ENCODE data around the gene CALML6.

CALML6 gene

DNA sequence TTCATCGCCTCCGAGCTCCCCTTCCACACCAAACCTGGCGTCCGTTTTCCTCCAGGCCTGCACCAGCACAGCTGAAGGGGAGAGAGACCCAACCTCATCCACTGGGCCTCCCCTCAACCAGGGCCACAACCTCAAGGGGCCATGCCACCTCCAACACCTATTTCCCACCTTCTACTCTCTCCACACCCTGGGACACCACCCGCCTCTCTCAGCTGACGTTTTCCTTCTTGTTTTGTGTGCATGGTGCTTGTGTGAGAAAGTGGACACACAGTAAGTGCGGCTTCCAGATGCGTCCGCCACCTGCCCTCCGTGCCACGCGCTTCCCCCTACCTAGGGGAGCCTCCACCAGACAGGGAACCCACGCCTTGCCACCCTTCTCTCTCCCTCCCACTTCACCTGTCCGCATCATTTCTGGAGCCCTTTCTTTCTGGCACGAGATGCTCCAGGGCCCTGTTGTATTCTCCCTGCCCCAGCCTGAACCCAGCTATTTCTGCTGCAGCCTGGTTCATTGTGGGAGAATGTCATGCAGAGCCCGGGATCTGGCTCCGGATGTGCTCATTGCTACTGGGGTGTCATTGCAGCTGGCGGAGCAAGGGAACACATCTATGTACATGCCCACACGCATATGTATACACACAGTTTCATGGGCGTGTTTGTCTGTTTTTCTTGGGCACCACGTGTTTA, 22.8 kb upstream of the CALML6 start:
- no peak for DNase-seq

GRCh38 chr1:1892763-1893120, 22.3 kb upstream of the CALML6 start:
- DNase-seq, result no peak

DNA sequence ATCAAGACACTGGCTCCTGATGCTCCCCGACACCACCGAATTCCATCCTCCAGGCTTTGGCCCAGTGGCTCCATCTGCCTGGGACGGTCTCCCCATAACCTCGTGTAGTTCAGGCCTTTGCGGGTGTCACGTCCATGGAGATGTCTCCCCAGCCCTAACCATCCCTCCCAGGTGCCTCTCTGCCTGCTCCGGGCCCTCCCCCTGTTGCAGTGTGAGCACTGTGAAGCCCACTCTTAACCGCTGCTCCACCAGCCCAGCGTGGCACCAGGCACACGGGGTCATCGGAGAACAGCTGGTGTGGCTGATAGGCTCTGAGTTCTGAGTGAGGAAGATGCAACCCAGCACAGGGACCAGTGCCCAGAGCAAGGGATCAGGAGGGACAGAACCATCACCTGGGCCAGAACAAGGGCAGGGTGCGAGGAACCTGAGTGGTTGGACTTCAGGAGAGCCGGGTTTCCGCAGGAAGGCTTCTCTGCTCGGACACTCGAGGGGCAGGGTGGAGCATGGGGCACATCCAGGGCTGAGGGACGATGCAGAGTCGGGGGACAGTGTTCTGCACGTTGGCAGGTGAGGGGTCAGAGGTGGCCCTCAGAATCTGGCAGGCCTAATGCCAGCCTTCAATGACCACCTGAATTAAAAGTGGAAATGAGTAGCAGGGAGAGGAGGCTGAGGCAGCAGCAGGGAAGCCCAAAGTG, 21.6 kb upstream of the CALML6 start:
- DNase-seq, result no peak

DNA sequence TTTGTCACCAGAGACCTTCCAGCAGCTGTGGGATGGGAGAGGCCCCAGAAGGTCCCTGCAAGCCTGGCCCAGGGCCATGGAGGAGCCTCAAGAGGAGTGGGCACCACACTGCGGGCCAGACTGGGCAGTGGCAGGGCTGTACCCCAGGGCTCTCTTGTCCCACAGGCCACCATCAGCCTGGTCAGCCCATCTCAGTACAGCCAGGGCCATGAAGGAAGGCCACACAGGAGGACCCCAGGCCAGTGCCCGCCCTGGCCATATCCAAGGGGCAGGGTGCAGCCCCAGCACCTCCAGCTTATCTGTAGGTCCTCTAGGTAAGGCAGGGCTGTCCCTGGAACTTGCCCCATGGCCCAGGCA, 21.1 kb upstream of the CALML6 start:
- DNase-seq, result no peak

- DNase-seq, result no peak
Observed at GRCh38 chr1:1894354-1895059, 20.6 kb upstream of the CALML6 start.

DNA sequence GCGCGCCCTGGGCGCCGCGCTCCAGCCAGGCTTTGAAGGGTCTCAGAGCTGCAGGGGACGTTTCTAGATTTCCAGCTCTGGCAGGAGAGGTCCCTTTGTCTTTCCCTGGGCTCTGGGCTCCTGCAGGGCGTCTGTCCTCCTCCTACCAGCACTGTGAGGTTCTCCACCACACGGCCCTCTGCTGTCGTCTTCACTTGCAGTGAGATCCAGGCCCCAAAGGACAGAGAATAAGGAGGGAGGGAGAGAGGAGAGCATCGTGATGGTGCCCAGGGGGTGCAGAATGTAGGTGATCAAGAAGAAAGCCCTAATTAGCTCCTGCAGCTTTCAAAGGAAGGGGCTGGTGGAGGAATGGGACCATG, 20.0 kb upstream of the CALML6 start:
- DNase-seq, result no peak

- no peak for DNase-seq
Observed at GRCh38 chr1:1895456-1896336, 19.4 kb upstream of the CALML6 start.

GRCh38 chr1:1898246-1898933, 16.7 kb upstream of the CALML6 start:
- no peak for DNase-seq

DNA sequence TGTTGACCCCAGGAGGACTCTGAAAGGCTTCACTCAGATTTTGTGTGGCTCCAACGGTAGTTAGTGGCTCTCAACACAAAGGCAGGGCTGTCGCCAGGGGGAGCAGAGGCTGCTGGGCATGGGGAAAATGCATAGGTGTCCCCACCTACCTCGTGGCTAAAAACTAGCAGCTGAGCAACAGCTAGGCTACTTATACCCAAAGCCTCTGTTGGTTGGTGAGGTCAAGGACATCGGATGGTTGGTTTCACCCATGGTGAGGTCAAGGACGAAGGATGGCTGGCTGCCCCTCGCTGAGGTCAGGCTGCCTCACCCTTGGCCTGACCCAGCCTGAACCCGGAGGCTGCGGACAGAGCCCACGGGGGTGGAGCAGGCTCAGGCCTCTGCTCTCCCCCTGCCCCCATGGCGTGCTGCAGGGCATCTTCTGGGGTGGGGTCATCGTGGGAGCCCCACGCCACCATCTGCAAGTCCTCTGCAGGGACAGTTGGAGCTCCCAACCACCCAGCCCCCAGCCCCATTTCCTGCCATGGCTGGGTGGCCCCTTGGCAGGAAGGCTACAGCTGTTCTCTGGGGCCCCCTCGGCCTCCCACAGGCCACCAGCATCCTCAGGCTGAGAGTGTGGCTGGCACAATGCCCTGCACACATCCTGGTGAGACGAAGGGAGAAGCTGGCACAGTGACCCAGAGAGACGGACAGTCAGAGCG, 15.6 kb upstream of the CALML6 start:
- no peak for DNase-seq

DNA sequence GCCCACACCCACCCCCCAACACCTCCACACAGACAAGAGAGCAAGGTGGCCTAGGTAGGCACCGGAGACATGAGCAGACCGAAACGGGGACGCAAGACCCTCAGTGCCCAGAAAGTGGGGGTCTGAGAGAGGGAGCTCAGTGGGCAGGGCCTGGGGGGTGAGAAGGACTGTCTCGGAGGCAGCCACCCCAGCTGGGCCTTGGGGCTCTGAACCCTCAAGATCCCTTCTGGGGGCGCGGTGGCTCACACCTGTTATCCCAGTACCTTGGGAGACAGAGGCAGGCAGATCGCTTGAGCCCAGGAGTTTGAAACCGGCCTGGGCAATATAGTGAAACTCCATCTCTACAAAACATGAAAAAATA, 15.1 kb upstream of the CALML6 start:
- no peak for DNase-seq

GRCh38 chr1:1900883-1901640, 14.0 kb upstream of the CALML6 start:
- no peak for DNase-seq

- no peak for DNase-seq
Observed at GRCh38 chr1:1901641-1902294, 13.3 kb upstream of the CALML6 start.

GRCh38 chr1:1903224-1903623, 11.8 kb upstream of the CALML6 start:
- no peak for DNase-seq

GRCh38 chr1:1906185-1907097, 8.6 kb upstream of the CALML6 start:
- peak; percentile 91 for DNase-seq

- no peak for DNase-seq
Observed at GRCh38 chr1:1907098-1907736, 7.8 kb upstream of the CALML6 start.

DNA sequence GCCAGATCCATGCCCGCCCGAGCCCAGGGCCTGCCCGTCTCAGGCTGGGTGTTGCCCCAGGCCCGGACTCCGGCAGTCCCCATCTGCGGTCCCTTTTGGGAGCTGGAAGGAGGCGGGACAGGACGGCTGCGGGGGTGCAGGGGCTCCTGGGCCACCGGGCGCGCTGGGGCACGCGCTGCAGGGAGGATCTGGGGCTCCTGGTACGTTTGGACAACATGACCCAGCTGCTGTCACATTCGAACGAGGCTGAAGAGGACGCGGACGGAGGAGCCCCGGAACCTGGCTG, 6.6 kb upstream of the CALML6 start:
- no peak for DNase-seq

GRCh38 chr1:1910033-1910465, 5.0 kb upstream of the CALML6 start:
- no peak for DNase-seq

DNA sequence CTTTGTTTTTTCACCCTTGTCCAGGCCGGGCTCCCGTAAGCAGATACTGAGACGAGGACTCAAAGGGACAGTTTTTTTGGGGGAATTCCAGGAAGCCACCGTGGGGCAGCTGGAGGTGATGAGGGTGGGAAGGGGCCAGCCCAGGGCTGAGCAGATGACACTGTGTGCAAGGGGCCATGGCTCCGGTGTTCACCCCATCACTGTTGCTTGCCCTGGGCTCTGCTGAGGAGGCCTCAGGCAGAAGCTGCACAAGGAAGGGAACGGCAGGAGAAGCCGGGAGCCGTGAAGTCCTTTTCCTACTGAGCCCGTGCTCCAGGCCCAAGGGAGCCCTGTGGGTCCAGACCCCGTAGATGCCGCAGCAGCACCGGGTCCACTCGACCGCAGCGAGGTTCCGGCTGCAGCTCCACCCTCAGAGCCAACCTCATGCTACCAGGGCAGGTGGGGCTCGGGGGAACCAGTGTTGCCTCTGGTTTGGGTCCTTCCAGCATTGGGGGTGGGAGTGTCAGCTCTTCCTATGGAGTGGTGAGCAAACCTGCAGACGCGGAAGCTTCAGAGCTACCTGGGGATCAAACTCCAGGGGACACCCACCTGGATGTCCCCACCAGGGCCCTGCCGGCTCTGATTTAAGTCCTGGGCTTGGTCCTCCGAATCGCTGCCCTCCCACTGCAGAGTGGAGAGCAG, 4.3 kb upstream of the CALML6 start:
- DNase-seq, result no peak

Measured in suppressor macrophage treated with lipopolysaccharide for 4 hours (primary cell).